ENCODE measurements around the gene DECR2.

DECR2 gene

DNA sequence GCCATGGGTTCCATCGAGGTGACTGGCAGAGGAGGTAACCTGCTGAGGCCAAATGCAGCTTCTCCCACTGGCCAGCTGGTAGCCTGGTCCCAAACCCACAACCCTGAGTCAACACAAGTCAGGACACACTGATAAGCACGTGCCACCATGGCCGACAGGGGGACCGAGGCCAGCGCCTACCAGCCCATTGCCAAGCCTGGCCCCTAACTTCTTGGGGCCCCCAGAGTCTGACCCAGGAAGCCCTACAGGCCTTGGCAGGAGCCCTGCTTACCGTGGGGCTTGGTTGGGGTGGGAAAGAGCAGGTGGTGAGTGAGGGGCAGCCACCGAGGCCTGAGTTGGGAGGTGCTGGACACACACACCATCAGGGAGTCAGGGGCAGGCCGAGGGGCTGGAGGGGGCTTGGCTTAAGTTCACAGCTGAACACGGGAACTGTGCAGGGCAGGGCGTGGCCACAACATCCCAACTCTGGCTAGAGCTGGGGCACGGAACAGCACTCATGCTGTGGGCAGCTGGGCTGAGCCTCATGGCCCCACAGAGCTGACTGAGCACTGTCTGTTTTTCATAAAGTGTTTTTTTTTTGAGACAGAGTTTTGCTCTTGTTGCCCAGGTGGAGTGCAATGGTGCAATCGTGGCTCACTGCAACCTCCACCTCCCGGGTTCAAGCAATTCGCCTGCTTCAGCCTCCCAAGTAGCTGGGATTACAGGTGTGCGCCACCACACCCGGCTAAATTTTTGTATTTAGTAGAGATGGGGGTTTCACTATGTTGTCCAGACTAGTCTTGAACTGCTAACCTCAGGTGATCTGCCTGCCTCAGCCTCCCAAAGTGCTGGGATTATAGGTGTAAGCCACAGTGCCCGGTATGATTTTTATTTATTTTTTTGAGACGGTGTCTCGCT lies 36.8 kb upstream of the DECR2 start:
- intact Hi-C loops (cut with DNase I): no loop called here
- DNase-seq: peak in 1 of 10 donors; percentile 76

DNA sequence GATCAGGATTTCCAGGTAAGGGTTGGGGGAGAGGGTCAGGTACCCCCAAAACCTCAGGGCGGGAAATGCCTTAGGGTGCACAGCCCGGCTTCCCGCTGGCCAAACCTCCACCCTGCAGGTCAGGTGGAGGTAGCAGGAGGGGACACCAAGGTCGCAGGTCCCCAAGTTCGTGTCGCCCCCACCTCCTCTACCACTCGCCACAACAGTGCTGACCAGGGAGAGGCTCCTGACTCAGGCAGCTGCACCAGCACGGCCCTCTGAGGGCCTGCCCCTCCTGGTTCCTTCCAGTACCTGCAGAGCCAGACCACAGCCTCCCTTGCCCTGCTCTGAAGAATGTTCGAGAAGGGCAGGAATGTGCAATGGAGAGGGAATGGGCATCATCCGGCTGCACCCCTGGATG lies 35.2 kb upstream of the DECR2 start:
- DNase-seq: no peak
- intact Hi-C loops (cut with DNase I): no loop called here

DNA sequence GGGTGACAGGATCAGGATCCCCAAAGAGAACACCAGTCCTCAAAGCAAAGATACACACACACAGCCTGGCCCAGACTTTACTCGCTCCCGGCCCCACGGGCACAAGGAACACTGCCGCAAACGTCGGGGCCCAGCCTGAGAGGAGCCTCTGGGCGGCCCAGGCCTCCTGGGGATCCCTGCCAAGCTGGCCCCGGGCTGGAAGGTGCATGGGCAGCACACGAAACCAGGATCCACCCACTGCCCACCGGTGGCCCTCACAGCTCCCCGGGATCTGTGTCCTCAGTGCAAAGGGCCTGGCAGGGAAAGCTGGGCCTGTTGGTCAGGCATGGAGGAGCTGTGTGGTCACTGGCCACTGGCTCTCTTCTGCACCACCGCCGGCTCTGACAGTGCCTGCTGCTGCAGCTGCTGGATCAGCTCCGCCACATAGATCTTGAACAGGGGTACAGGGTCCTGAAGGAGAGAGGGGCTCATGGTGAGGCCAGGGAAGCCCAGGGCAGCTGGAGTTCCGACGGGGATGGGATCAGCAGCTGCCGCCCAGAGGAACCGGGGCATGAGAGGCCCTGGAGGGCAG lies 34.3 kb upstream of the DECR2 start:
- intact Hi-C loops (cut with DNase I): no loop called here

DNA sequence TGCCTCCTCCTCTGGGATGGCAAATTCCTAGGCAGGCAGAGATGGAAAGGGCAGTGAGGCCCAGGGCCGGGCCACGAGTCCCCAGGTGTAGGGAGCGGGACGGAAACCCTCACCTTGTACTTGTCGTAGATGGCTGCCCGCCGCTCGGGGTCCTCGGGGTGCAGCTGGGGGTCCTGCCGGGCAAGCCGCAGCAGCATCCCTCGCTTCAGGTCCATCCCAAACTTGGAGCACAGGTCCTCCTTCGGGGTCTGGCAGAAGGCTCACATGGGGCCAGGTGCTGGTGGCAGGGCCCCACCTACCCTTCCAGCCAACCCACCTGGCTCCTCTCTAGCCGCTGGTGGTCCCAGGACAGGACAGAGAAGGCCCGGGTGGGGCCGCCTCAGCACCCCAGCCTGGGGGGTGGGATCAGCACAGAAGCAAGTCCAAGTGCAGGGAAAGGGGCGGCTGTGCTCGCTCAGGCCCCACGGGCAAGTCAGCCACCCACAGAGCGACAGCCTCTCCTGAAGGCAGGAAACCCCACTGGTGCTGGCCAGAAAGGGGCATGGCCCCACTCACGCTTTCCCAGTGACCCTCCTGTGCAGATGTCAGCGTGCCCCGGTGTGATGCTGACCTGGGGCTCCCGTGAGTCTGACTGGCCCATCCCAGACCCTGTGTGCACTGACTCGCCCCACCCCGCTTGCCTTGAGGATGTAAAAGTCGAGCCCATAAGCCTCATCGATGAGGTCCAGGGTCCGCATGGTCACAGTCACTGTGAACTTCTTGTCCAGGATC lies 33.1 kb upstream of the DECR2 start:
- DNase-seq: no peak

More for the DNA sequence above, 34.3 kb upstream of the DECR2 start:
- DNase-seq: no peak

GRCh38 chr16:369275-369865 lies 32.3 kb upstream of the DECR2 start:
- intact Hi-C loops (cut with DNase I): no loop called here
- no peak for DNase-seq

More for the DNA sequence above, 33.1 kb upstream of the DECR2 start:
- intact Hi-C loops (cut with DNase I): no loop called here

GRCh38 chr16:369866-370436 lies 31.7 kb upstream of the DECR2 start:
- peak in 1 of 10 donors; percentile 83 for DNase-seq
- intact Hi-C loops (cut with DNase I): no loop called here

- intact Hi-C loops (cut with DNase I): no loop called here
- DNase-seq: peak; percentile 88 to 99 (median 94)
Measured at GRCh38 chr16:370443-370842, 31.2 kb upstream of the DECR2 start, which contains the start of gene MRPL28. Gene MRPL28, minus strand, starts transcription at chr16:370538. Its CDS starts 320 bp downstream, at chr16:370218.

DNA sequence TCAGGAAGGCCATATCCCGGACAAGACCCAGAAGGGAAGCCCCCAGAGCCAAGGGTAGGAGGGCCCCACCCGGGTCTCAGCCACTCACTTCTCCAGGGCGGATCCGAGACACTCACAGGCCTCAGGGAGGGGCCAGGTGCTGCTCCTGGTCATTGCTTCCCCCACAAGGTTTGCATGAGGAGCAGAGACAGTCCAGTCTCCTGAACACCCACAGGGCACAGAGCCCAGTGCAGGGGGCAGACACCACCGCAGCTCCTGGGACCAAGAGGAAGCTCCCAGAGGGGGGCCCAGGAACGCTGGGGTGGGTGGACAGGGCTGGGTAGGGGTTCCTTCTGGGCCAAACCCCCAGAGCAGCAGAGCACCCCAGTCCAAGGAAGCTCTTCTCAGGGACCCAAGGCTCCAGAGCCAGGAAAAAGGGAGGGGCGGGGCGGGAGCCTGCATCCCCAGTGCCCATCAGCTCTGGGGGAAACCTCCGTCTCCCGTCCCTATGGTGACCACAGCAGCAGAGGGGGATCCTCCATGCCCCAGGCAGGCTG lies 30.6 kb upstream of the DECR2 start:
- intact Hi-C loops (cut with DNase I): no loop called here
- no peak for DNase-seq

DNA sequence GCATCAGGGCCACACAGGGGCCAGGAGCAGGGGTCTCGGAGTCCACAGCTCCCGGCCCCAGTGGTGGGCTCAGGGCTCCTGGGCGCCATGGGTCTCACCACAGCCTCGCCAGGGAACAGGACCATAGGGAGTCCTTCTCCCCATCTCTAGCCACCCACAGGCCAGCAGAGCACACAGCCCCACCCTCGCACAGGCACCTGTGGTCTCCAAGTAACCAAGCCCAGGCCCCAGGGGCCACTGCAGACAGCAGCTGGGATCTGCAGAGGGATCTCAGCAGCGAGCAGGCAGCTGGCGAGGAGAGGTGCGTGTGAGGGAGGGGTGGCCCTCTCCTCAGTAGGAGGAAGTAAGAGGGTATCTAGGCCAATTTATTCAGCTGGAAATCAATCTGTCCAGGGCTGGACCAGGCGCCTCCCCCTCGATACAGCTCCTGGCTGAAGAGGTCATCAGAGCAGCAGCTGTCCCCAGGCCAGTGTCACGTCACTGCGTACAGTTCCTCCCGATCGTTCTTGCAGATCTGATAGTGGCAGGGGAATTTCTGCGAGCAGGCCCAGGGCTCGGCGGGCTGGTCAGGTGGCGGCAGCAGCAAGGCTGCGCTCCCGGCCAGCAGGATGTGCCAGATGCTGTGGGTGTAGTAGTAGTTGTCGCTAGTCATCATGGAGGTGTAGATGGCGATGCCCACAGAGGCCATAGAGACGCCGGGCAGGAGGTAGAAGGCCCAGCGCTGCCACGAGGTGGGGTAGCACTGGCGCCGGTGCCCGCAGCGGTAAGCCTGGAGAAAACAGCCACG lies 30.0 kb upstream of the DECR2 start:
- intact Hi-C loops (cut with DNase I): no loop called here
- DNase-seq: peak in 1 of 10 donors; percentile 86

- no peak for DNase-seq
- intact Hi-C loops (cut with DNase I): no loop called here
Measured at GRCh38 chr16:372302-372983, 29.2 kb upstream of the DECR2 start.

DNA sequence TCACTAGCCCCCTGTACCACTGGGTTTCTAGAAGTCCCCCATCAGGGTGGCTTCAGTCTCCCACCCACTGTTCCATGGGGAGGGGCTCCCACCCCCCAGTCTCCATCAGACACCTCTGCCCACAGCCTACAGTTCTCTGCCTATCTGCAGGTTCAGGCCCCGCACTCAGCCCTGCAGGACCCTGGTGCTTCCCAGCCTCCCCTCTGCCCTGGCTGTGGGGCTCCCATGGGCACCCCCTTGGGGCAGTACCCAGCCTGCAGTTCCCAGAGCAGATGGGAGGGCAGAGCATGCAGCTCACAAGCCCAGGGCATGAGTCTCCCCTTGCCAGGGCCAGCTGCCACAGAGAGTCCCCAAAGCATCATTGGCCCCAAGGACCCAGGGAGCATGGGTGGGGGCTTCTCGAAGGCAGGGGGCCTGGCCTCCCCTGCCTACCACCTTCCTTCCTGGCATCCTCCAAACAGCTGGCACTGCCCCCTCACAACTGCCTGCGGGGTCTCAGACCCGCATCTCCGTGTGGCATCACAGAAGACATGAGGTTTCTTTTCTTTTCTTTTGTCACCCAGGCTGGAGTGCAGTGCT lies 28.6 kb upstream of the DECR2 start:
- no peak for DNase-seq
- intact Hi-C loops (cut with DNase I): no loop called here

DNA sequence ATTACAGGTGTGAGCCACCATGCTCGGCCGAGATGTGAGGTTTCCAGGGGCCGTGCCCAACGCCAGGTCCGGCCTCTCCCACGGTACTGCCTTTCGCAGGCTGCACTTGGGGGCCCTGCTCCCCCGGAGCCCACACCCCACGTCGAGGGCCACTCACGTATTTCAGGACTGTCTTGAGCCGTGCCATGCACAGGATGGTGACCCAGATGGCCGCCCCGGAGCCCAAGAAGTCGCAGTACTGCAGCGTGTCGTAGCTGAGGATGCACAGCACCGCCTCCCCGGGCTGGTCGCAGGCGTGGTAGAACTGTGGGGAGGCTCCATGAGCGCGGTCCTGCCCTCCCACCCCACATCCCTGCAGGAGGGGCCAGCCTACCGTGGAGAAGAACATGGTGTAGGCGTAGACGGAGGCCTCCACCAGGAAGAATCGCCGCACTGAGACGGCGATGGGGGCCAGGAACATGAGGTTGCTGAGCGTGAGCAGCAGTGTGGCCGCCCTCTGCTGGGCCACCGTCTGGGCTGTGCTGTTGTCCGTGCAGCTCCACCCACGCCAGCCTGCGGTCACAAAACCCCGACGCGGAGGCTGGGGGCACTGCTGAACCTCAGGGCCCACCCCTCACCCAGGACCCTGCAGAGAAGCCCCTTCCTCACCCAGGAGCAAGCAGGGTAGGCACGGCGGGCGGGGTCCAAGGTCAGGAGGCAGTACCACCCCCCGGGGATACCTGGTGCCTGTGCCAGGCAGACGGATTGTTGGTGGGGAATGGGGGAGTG lies 27.7 kb upstream of the DECR2 start:
- DNase-seq: peak in 1 of 10 donors; percentile 83
- intact Hi-C loops (cut with DNase I): no loop called here

- intact Hi-C loops (cut with DNase I): no loop called here
- DNase-seq: no peak
Measured at GRCh38 chr16:374616-374926, 27.1 kb upstream of the DECR2 start.

- DNase-seq: no peak
- intact Hi-C loops (cut with DNase I): no loop called here
Measured at GRCh38 chr16:375212-375611, 26.5 kb upstream of the DECR2 start.

- intact Hi-C loops (cut with DNase I): no loop called here
- DNase-seq: no peak
Measured at GRCh38 chr16:375927-376816, 25.5 kb upstream of the DECR2 start.

DNA sequence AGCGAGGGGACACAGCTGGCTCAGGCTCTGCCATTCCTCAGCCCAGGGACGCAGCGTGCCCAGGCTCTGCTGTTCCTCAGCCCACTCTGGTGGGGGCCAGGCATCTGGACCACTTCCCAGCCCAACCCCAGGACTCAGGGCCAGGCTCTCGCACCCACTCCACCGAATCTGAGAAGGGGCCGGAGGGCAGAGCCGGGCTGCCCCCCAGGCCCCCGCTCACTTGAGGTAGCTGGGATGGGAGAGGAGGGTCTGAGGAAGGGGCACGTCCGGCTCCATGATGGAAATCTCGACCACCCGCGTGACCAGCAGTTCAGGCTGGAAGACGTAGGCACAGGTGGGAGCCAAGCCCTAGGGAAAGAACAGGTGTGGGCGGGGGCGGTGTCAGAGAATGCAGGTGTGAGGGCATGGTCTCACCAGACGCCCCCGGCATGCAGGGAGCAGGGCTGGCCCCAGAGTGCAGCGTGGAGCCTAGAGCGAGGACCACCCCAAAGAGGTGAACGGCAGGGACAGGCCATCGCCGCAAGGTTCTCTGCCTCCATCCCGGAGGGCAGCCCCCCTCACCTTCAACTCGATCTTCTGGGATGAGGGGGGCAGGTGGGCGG lies 24.8 kb upstream of the DECR2 start:
- intact Hi-C loops (cut with DNase I): no loop called here
- DNase-seq: no peak

Measured in posterior cingulate gyrus (tissue), 11 donors.